Omental fat pad (tissue), 4 donors: Measurements from ENCODE around the gene FANK1. TPM values are rescaled to one million over a fixed set of nuclear protein-coding genes. Genes with fewer than 3 reads are reported as not detected.
"Not testable (repeated sequence)": the region's sequence is repeated elsewhere in the genome, so short reads cannot be mapped to it uniquely, and the experiment has no call there.

Source experiments
- ATAC-seq: fragments of 150-250 bp; one replicate; pipeline ENCODE4 v1.9.1; 2016; ENCODE audit warnings: mild to moderate bottlenecking, moderate library complexity; ENCODE audit not compliant: low FRiP score
- DNase-seq: peaks from one replicate; pipeline ENCODE4 v3.0.0-alpha.2; 2019; ENCODE audit warnings: low spot score
- total RNA-seq, 4 donors: library from RNA; depleted of rRNA; stranded (reverse); fragments of >200 nt; gene quantifications; one replicate each; pipeline ENCODE4 v1.1.0, GENCODE V29; 2016
- TF ChIP-seq, protein P1 (sequence below), 3 donors: fragments of 450-650 bp; IDR thresholded peaks; one replicate each; pipeline ENCODE4 v1.5.1; 2016 to 2017; ENCODE audit warnings: antibody characterized with exemption in 3 of 3, mild to moderate bottlenecking in 3 of 3, moderate library complexity in 2 of 3

Gene FANK1
- total RNA-seq, 4 donors from 2014 or later: 0.94 to 3.0 (median 1.1) TPM

- ATAC-seq: no peak
- no peak for DNase-seq
- TF ChIP-seq, protein P1, sequence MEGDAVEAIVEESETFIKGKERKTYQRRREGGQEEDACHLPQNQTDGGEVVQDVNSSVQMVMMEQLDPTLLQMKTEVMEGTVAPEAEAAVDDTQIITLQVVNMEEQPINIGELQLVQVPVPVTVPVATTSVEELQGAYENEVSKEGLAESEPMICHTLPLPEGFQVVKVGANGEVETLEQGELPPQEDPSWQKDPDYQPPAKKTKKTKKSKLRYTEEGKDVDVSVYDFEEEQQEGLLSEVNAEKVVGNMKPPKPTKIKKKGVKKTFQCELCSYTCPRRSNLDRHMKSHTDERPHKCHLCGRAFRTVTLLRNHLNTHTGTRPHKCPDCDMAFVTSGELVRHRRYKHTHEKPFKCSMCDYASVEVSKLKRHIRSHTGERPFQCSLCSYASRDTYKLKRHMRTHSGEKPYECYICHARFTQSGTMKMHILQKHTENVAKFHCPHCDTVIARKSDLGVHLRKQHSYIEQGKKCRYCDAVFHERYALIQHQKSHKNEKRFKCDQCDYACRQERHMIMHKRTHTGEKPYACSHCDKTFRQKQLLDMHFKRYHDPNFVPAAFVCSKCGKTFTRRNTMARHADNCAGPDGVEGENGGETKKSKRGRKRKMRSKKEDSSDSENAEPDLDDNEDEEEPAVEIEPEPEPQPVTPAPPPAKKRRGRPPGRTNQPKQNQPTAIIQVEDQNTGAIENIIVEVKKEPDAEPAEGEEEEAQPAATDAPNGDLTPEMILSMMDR (IDR thresholded peaks at IDR 0.05): no peak
Observed at GRCh38 chr10:126042354-126042753, 146.0 kb downstream of the FANK1 start.

- DNase-seq: no peak
- no peak for ATAC-seq
- TF ChIP-seq, protein P1 (IDR thresholded peaks at IDR 0.05): no peak
Observed at GRCh38 chr10:126042906-126043305, 146.5 kb downstream of the FANK1 start.

- ATAC-seq (no peak), DNase-seq (no peak)
- TF ChIP-seq, protein P1 (IDR thresholded peaks at IDR 0.05): no peak
Observed at GRCh38 chr10:126043389-126043788, 147.0 kb downstream of the FANK1 start.

DNA sequence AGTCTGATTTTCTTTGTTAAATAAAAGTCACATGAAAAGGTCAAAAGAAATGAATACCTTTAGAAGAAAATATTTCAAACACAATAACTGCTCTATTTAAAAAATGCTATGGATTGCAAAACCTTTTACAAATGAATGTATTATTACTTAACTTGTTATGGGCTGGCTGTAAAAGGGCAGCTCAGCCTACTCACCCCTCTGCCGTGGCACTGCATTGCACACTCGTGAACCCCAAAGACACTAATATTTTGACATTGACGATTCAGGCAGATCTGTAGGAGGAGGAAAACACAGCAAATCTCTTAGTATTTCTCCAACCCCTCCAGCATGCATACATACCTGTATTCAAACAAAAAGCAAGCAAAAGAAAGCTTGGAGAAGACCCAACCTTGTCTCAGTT, 149.5 kb downstream of the FANK1 start:
- DNase-seq: no peak
- TF ChIP-seq, protein P1 (IDR thresholded peaks at IDR 0.05): no peak
- no peak for ATAC-seq

DNA sequence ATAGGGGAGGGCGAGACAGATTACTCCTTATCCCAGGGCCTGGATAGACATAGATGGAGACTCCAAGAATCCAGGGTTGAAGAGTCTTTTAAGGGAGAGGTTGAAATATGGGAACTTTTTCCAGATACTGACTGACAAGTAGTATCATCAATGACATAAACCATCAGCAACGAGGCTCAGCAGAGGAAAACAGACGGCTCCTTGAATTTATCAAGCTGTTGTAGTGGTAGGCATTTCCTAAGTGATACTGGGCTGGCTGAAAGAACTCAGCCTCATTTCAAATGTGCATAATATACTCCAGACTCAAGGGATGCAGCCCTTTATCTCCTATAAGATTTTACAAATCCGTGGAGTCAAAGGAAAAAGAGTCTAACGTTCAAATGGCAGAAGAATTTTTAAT, 150.5 kb downstream of the FANK1 start:
- no peak for ATAC-seq
- TF ChIP-seq, protein P1 (IDR thresholded peaks at IDR 0.05): no peak
- no peak for DNase-seq

- DNase-seq, ATAC-seq: not testable (repeated sequence)
Observed at GRCh38 chr10:126047749-126048148, 151.4 kb downstream of the FANK1 start.

- ATAC-seq (no peak), DNase-seq (no peak)
- TF ChIP-seq, protein P1 (IDR thresholded peaks at IDR 0.05): no peak
Observed at GRCh38 chr10:126049759-126050700, 153.7 kb downstream of the FANK1 start.
